ENCODE results near the gene HACE1. TPM values are rescaled to one million over a fixed set of nuclear protein-coding genes. Genes with fewer than 3 reads are reported as not detected.

Gene HACE1
- total RNA-seq, 1 experiment from 2014 or later = 15.9 TPM

GRCh38 chr6:104700371-104701185, 159.1 kb downstream of the HACE1 start:
- Histone ChIP-seq H3K4me3 (no peak overlapping the region), H3K27me3 (no peaks in the 10 kb centered on the region), H3K27ac (no peak overlapping the region), H3K36me3 (no peaks in the 10 kb centered on the region), H3K4me1 (no peaks in the 10 kb centered on the region; the same call in 1 of the 2 replicates), H3K9me3 (replicated peaks) (no peaks in the 10 kb centered on the region)
- no peak for DNase-seq

- no peak for DNase-seq
- no peak overlapping the region for H3K27ac ChIP-seq
- no peaks in the 10 kb centered on the region for H3K4me1 ChIP-seq
Observed at GRCh38 chr6:104699593-104700329, 160.0 kb downstream of the HACE1 start.

GRCh38 chr6:104698979-104699378, 160.7 kb downstream of the HACE1 start:
- DNase-seq = no peak
- no peak overlapping the region for H3K27ac ChIP-seq

More at GRCh38 chr6:104699593-104700329, 160.0 kb downstream of the HACE1 start:
- Histone ChIP-seq H3K36me3 (no peaks in the 10 kb centered on the region), H3K4me3 (no peak overlapping the region), H3K9me3 (replicated peaks) (no peaks in the 10 kb centered on the region), H3K27me3 (no peaks in the 10 kb centered on the region)

GRCh38 chr6:104692008-104692407, 167.7 kb downstream of the HACE1 start:
- Histone ChIP-seq H3K27ac (no peak overlapping the region), H3K9me3 (replicated peaks) (no peaks in the 10 kb centered on the region), H3K4me3 (no peak overlapping the region), H3K36me3 (no peaks in the 10 kb centered on the region), H3K4me1 (no peaks in the 10 kb centered on the region), H3K27me3 (no peaks in the 10 kb centered on the region)
- no peak for DNase-seq

More at GRCh38 chr6:104698979-104699378, 160.7 kb downstream of the HACE1 start:
- Histone ChIP-seq H3K36me3 (no peaks in the 10 kb centered on the region), H3K9me3 (replicated peaks) (no peaks in the 10 kb centered on the region), H3K4me1 (no peaks in the 10 kb centered on the region), H3K4me3 (no peak overlapping the region), H3K27me3 (no peaks in the 10 kb centered on the region)

- DNase-seq = no peak
Observed at GRCh38 chr6:104689551-104690205, 170.0 kb downstream of the HACE1 start.

GRCh38 chr6:104688283-104688969, 171.3 kb downstream of the HACE1 start:
- H3K9me3 ChIP-seq (replicated peaks) = no peaks in the 10 kb centered on the region
- H3K4me1 ChIP-seq = no peaks in the 10 kb centered on the region
- no peaks in the 10 kb centered on the region for H3K27me3 ChIP-seq
- H3K36me3 ChIP-seq = no peaks in the 10 kb centered on the region
- DNase-seq = no peak
- H3K27ac ChIP-seq = no peak overlapping the region
- no peak overlapping the region for H3K4me3 ChIP-seq

More at GRCh38 chr6:104689551-104690205, 170.0 kb downstream of the HACE1 start:
- no peak overlapping the region for H3K4me3 ChIP-seq
- H3K9me3 ChIP-seq (replicated peaks) = no peaks in the 10 kb centered on the region
- H3K27ac ChIP-seq = no peak overlapping the region
- no peaks in the 10 kb centered on the region for H3K36me3 ChIP-seq
- H3K27me3 ChIP-seq = no peaks in the 10 kb centered on the region
- no peaks in the 10 kb centered on the region for H3K4me1 ChIP-seq

- H3K36me3 ChIP-seq = no peaks in the 10 kb centered on the region
Observed at GRCh38 chr6:104686550-104687175, 173.1 kb downstream of the HACE1 start.

GRCh38 chr6:104685871-104686549, 173.7 kb downstream of the HACE1 start:
- H3K9me3 ChIP-seq (replicated peaks) = no peaks in the 10 kb centered on the region
- no peaks in the 10 kb centered on the region for H3K4me1 ChIP-seq
- H3K27me3 ChIP-seq = no peaks in the 10 kb centered on the region
- H3K27ac ChIP-seq = no peak overlapping the region
- no peak for DNase-seq
- H3K4me3 ChIP-seq = no peak overlapping the region
- no peaks in the 10 kb centered on the region for H3K36me3 ChIP-seq

More at GRCh38 chr6:104686550-104687175, 173.1 kb downstream of the HACE1 start:
- Histone ChIP-seq H3K9me3 (replicated peaks) (no peaks in the 10 kb centered on the region), H3K4me1 (no peaks in the 10 kb centered on the region), H3K4me3 (no peak overlapping the region), H3K27ac (no peak overlapping the region), H3K27me3 (no peaks in the 10 kb centered on the region)
- no peak for DNase-seq

- no peak overlapping the region for H3K27ac ChIP-seq
- H3K9me3 ChIP-seq (replicated peaks) = no peaks in the 10 kb centered on the region
- H3K4me3 ChIP-seq = no peak overlapping the region
- DNase-seq = no peak
- H3K27me3 ChIP-seq = no peaks in the 10 kb centered on the region
- no peaks in the 10 kb centered on the region for H3K4me1 ChIP-seq
- H3K36me3 ChIP-seq = no peaks in the 10 kb centered on the region
Observed at GRCh38 chr6:104684911-104685415, 174.8 kb downstream of the HACE1 start.

- no peaks in the 10 kb centered on the region for H3K27me3 ChIP-seq
- DNase-seq = no peak
- H3K36me3 ChIP-seq = no peaks in the 10 kb centered on the region
- H3K27ac ChIP-seq = no peak overlapping the region
- H3K9me3 ChIP-seq (replicated peaks) = no peaks in the 10 kb centered on the region
- H3K4me1 ChIP-seq = no peaks in the 10 kb centered on the region
- no peak overlapping the region for H3K4me3 ChIP-seq
Observed at GRCh38 chr6:104683809-104684208, 175.9 kb downstream of the HACE1 start.

- no peak overlapping the region for H3K27ac ChIP-seq
- peak; percentile 54 to 81 for DNase-seq
- H3K9me3 ChIP-seq (replicated peaks) = no peaks in the 10 kb centered on the region
- no peaks in the 10 kb centered on the region for H3K27me3 ChIP-seq
- no peak overlapping the region for H3K4me3 ChIP-seq
- H3K4me1 ChIP-seq = no peaks in the 10 kb centered on the region
- no peaks in the 10 kb centered on the region for H3K36me3 ChIP-seq
Observed at GRCh38 chr6:104682722-104683643, 176.7 kb downstream of the HACE1 start.

- no peaks in the 10 kb centered on the region for H3K36me3 ChIP-seq
- H3K27ac ChIP-seq = no peak overlapping the region
- no peak for DNase-seq
- no peaks in the 10 kb centered on the region for H3K27me3 ChIP-seq
- H3K4me3 ChIP-seq = no peak overlapping the region
- H3K4me1 ChIP-seq = no peaks in the 10 kb centered on the region
- H3K9me3 ChIP-seq (replicated peaks) = no peaks in the 10 kb centered on the region; the same call in 1 of the 2 replicates
Observed at GRCh38 chr6:104680539-104680938, 179.2 kb downstream of the HACE1 start.

GRCh38 chr6:104679971-104680370, 179.7 kb downstream of the HACE1 start:
- no peak for DNase-seq
- Histone ChIP-seq H3K4me1 (no peaks in the 10 kb centered on the region), H3K4me3 (no peak overlapping the region), H3K9me3 (replicated peaks) (no peaks in the 10 kb centered on the region; the same call in 1 of the 2 replicates), H3K27ac (no peak overlapping the region), H3K27me3 (no peaks in the 10 kb centered on the region), H3K36me3 (no peaks in the 10 kb centered on the region)
